ENCODE measurements around the gene FPGS. TPM values are rescaled to one million over a fixed set of nuclear protein-coding genes. Genes with fewer than 3 reads are reported as not detected.

FPGS gene
- total RNA-seq, 2 donors from 2014 or later: 43.9 to 47.0 TPM

DNA sequence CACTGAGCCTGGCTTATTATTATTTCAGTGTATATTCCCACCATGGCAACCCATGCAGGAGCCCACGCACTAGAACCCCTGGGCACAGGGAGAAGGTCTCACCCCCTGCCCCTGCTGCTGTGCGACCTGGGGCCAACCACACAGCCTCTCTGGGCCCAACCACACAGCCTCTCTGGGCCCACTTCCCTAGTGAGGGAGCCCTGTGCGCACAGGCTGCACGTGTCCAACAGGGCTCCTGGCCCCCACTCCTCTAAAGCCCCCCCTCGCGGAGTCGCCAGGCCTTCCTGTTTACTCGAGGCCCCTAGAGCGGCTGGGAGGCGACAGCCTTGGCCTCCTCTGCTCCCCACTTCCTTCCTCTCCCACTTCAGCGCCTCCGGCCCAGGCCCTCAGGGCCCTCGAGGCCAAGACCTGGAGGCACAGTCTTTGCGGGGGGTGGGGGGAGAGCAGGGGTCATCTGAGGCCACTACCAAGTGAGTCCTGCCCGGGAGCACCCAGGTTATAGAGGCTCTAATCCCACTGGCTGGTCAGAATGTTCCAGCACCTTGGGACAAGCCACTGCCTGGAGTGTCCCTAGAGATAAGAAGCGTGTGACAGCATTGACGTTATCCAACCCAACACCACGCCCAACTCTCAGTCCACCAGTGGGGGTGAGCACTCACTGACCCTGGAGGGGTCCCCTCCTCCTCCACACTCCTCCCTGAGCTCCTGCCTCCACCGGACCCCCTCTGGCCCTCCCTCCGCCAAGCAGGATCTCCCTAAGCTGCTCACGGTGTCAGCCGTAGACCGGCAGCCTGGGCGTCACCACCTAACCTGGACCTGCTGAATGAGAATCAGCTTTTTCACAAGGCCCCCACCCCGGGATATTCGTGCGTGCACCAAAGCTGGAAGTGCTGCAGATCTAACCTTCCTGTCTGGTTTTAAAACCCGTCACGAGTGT is 59.7 kb downstream of the FPGS start:
- peak; percentile 89 for DNase-seq (ENCODE audit: low spot score)
- H3K27ac ChIP-seq: peak overlapping the region; percentile 86 to 88
- peaks cover 0 to 69% of the 10 kb centered on the region in 2 donors for H3K4me1 ChIP-seq
- TF ChIP-seq, protein P1, sequence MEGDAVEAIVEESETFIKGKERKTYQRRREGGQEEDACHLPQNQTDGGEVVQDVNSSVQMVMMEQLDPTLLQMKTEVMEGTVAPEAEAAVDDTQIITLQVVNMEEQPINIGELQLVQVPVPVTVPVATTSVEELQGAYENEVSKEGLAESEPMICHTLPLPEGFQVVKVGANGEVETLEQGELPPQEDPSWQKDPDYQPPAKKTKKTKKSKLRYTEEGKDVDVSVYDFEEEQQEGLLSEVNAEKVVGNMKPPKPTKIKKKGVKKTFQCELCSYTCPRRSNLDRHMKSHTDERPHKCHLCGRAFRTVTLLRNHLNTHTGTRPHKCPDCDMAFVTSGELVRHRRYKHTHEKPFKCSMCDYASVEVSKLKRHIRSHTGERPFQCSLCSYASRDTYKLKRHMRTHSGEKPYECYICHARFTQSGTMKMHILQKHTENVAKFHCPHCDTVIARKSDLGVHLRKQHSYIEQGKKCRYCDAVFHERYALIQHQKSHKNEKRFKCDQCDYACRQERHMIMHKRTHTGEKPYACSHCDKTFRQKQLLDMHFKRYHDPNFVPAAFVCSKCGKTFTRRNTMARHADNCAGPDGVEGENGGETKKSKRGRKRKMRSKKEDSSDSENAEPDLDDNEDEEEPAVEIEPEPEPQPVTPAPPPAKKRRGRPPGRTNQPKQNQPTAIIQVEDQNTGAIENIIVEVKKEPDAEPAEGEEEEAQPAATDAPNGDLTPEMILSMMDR (IDR thresholded peaks at IDR 0.05): no peak
- peaks cover under 1% of the 10 kb centered on the region for H3K36me3 ChIP-seq
- H3K9me3 ChIP-seq: no peaks in the 10 kb centered on the region
- H3K4me3 ChIP-seq: no peak overlapping the region
- H3K27me3 ChIP-seq: no peaks in the 10 kb centered on the region

- TF ChIP-seq, protein P1 (IDR thresholded peaks at IDR 0.05): no peak
- H3K4me1 ChIP-seq: peaks cover 0 to 68% of the 10 kb centered on the region in 2 donors
- H3K9me3 ChIP-seq: no peaks in the 10 kb centered on the region
- H3K4me3 ChIP-seq: no peak overlapping the region
- H3K27ac ChIP-seq: peak overlapping the region; percentile 86 to 88
- DNase-seq (ENCODE audit: low spot score): no peak
- peaks cover 9% of the 10 kb centered on the region for H3K36me3 ChIP-seq
- no peaks in the 10 kb centered on the region for H3K27me3 ChIP-seq
These were observed 60.5 kb downstream of the FPGS start for GRCh38 chr9:127863191-127863621.

Small RNA genes lying within 50 kb of the gene (microRNA-seq; reads per million reads assigned to microRNA genes)
- gene MIR2861 (ENCODE audit: borderline number of aligned reads in 2 of 2, borderline replicate concordance in 1 of 2) (0 reads per million in 2 donors), gene MIR3960 (ENCODE audit: borderline number of aligned reads in 2 of 2, borderline replicate concordance in 1 of 2) (0 reads per million in 2 donors)

Other genes with a start within 250 kb of the FPGS start
- gene STXBP1, start 190.6 kb upstream of the FPGS start, total RNA-seq: 10 to 100 TPM; 44.9 to 72.8 TPM
- gene CFAP157, start 95.9 kb upstream of the FPGS start, total RNA-seq: not detected
- gene PTRH1, start 87.2 kb upstream of the FPGS start, total RNA-seq: 10 to 100 TPM; 16.5 to 16.7 TPM
- gene TTC16, start 86.8 kb upstream of the FPGS start, total RNA-seq: under 1 TPM; 0.11 to 0.16 TPM
- 1 to 10 TPM; 3.9 to 7.0 TPM for gene TOR2A, start 67.6 kb upstream of the FPGS start, total RNA-seq
- 10 to 100 TPM; 11.5 to 16.5 TPM for gene SH2D3C, start 24.2 kb upstream of the FPGS start, total RNA-seq
- gene CDK9, start 16.8 kb upstream of the FPGS start, total RNA-seq: 10 to 100 TPM; 37.2 to 53.3 TPM
- 100 to 1,000 TPM; 142 to 511 TPM for gene ENG, start 51.8 kb downstream of the FPGS start, total RNA-seq
- 100 to 1,000 TPM; 263 to 398 TPM for gene AK1, start 74.8 kb downstream of the FPGS start, total RNA-seq
- gene ST6GALNAC6, start 96.7 kb downstream of the FPGS start, total RNA-seq: 100 to 1,000 TPM in 1 of 2 donors, 10 to 100 TPM in 1; 68.2 to 106 TPM
- gene ST6GALNAC4, start 114.2 kb downstream of the FPGS start, total RNA-seq: 10 to 100 TPM; 31.7 to 59.0 TPM
- under 1 TPM in 1 of 2 donors, not detected in 1; 0.20 TPM for gene PIP5KL1, start 127.9 kb downstream of the FPGS start, total RNA-seq
- gene DPM2, start 135.0 kb downstream of the FPGS start, total RNA-seq: 10 to 100 TPM in 1 of 2 donors, 1 to 10 TPM in 1; 4.7 to 11.4 TPM
- 10 to 100 TPM in 1 of 2 donors, 1 to 10 TPM in 1; 8.3 to 11.6 TPM for gene EEIG1, start 178.1 kb downstream of the FPGS start, total RNA-seq

All from right atrium auricular region (tissue), 2 donors.